Measurements from ENCODE around the gene UTS2B. TPM values are rescaled to one million over a fixed set of nuclear protein-coding genes. Genes with fewer than 3 reads are reported as not detected.
A peak's percentile ranks its signal among the peaks of the same experiment; 100 is the strongest.

UTS2B gene
- total and polyA plus RNA-seq, 12 donors: 0.07 to 0.69 (median 0.43) TPM; not detected in 5

GRCh38 chr3:191296041-191296541 is 34.2 kb downstream of the UTS2B start:
- Histone ChIP-seq H3K4me1 (replicated peaks in 1 of 2) (no peaks in the 10 kb centered on the region), H3K9me3 (replicated peaks in 1 of 3) (no peaks in the 10 kb centered on the region), H3K27ac (no peak overlapping the region), H3K36me3 (replicated peaks in 1 of 2) (no peaks in the 10 kb centered on the region), H3K27me3 (no peaks in the 10 kb centered on the region), H3K4me3 (no peak overlapping the region)
- TF ChIP-seq, protein P1, sequence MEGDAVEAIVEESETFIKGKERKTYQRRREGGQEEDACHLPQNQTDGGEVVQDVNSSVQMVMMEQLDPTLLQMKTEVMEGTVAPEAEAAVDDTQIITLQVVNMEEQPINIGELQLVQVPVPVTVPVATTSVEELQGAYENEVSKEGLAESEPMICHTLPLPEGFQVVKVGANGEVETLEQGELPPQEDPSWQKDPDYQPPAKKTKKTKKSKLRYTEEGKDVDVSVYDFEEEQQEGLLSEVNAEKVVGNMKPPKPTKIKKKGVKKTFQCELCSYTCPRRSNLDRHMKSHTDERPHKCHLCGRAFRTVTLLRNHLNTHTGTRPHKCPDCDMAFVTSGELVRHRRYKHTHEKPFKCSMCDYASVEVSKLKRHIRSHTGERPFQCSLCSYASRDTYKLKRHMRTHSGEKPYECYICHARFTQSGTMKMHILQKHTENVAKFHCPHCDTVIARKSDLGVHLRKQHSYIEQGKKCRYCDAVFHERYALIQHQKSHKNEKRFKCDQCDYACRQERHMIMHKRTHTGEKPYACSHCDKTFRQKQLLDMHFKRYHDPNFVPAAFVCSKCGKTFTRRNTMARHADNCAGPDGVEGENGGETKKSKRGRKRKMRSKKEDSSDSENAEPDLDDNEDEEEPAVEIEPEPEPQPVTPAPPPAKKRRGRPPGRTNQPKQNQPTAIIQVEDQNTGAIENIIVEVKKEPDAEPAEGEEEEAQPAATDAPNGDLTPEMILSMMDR (IDR thresholded peaks at IDR 0.05): no peak
- TF ChIP-seq POLR2A (IDR thresholded peaks at IDR 0.05): no peak
- WGBS, 4 donors: 54 to 82% (median 62%) methylated on average over 4 of the region's 4 CpGs
- intact Hi-C loops (cut with DNase I): no loop called here
- DNase-seq: no peak

DNA sequence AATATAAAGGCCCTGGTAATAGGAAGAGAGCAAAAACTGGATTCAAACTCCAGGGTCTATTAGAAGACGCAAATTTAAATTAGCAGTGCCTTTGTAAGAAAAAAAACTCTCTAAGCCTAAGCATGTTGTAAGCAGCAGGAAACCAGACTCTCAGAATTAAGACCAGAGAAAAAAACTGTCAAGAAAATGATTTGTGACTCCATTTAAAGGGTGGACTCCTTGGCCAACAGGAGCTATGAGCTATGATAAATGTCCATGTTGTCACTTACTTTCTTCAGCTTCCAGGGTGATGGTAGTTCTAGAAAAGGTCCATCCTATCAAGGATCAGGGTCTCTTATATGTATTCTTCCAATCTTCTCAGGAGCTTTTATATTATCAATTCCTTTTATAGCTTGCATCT is 36.0 kb downstream of the UTS2B start:
- H3K9me3 ChIP-seq (replicated peaks in 1 of 3): no peaks in the 10 kb centered on the region
- no peaks in the 10 kb centered on the region for H3K36me3 ChIP-seq (replicated peaks in 1 of 2)
- no peak for DNase-seq
- no peak for TF ChIP-seq POLR2A (IDR thresholded peaks at IDR 0.05)
- TF ChIP-seq, protein P1 (IDR thresholded peaks at IDR 0.05): no peak
- H3K27ac ChIP-seq: no peak overlapping the region
- no peaks in the 10 kb centered on the region for H3K4me1 ChIP-seq (replicated peaks in 1 of 2)
- H3K4me3 ChIP-seq: no peak overlapping the region
- H3K27me3 ChIP-seq: no peaks in the 10 kb centered on the region
- intact Hi-C loops (cut with DNase I): no loop called here
- 85 to 92% (median 89%) methylated on average over 1 of the region's 1 CpG for WGBS, 4 donors

DNA sequence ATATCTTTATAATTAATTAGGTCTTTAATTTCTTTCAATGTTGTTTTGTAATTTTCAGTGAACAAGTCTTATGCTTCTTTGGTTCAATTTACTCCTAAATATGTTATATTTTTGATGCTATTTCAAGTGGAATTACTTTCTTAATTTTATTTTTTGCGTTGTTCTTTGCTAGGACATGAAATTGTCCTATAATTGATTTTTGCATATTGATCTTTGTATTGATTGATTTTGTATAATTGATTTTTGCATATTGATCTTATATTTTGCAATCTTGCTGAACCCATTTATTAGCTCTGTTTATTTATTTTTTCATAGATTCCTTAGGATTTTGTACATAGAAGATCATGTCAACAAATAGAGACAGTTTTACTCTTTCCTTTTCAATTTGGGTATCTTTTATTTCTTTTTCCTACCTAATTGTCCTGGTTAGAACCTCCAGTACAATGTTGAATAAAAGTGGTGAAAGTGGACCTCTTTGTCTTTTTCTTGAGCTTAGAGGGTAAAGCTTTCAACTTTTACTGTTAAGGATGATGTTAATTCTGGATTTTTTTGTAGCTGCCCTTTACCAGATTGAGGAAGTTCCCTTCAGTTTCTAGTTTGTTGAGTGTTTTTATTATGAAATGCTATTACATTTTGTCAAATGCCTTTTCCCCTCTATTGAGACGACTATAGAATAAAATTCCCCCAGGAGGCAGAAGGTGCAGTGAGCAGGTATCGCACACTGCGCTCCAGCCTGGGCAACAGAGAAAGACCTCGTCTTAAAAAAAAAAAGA is 37.9 kb downstream of the UTS2B start:
- TF ChIP-seq, protein P1 (IDR thresholded peaks at IDR 0.05): no peak
- TF ChIP-seq POLR2A (IDR thresholded peaks at IDR 0.05): no peak
- no peaks in the 10 kb centered on the region for H3K9me3 ChIP-seq (replicated peaks in 1 of 3)
- intact Hi-C loops (cut with DNase I): no loop called here
- no peaks in the 10 kb centered on the region for H3K4me1 ChIP-seq (replicated peaks in 1 of 2)
- DNase-seq: no peak
- H3K4me3 ChIP-seq: no peak overlapping the region
- H3K27me3 ChIP-seq: no peaks in the 10 kb centered on the region
- no peaks in the 10 kb centered on the region for H3K36me3 ChIP-seq (replicated peaks in 1 of 2)
- 63 to 90% (median 70%) methylated on average over 5 of the region's 5 CpGs for WGBS, 4 donors
- H3K27ac ChIP-seq: no peak overlapping the region

DNA sequence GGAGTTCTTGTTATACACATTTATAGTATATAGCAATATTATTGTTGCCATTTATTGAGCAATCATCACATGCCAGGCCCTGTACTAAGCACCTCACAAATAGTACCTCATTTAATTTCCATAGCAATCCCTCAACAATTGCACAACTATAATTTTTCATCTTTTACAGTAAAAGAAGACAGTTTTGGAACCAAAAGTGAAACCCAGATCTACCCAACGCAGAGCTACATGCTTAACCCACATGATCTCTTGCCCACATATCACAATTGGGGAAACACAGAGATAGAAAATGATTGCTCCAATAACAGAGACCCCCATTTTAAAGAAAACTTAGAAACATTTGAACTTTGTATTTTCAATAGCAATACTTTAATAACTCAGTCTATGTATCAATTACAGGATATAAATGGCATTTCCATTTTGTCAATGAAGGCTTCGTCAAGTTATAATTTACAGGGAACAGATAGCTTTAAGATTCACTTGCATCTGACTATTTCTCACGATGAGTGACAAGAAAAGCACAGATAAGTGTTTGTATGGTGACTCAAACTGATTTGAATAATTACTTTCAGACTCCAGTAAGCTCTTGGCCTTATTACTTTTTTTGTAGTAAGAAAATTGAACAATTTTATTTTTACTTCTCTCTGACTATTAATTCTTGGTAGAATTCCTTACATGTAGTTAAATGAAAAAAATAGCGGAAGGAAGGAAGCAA is 39.9 kb downstream of the UTS2B start:
- Histone ChIP-seq H3K4me3 (peak overlapping the region in 1 of 4 donors; percentile 26), H3K36me3 (replicated peaks in 1 of 2) (no peaks in the 10 kb centered on the region), H3K9me3 (replicated peaks in 1 of 3) (no peaks in the 10 kb centered on the region), H3K27ac (peak overlapping the region in 2 of 5 donors; percentile 10 to 31), H3K4me1 (replicated peaks in 1 of 2) (no peaks in the 10 kb centered on the region), H3K27me3 (no peaks in the 10 kb centered on the region)
- WGBS, 4 donors: 67 to 80% (median 71%) methylated on average over 4 of the region's 4 CpGs
- intact Hi-C loops (cut with DNase I): no loop called here
- no peak for TF ChIP-seq POLR2A (IDR thresholded peaks at IDR 0.05)
- TF ChIP-seq, protein P1 (IDR thresholded peaks at IDR 0.05): no peak
- DNase-seq: no peak
